ENCODE measurements around the gene RAB2B. TPM values are rescaled to one million over a fixed set of nuclear protein-coding genes. Genes with fewer than 3 reads are reported as not detected.

RAB2B gene
- total RNA-seq, 6 donors from 2014 or later, result 13.1 to 40.2 (median 33.0) TPM

- Histone ChIP-seq H3K9me3 (no peaks in the 10 kb centered on the region), H3K27ac (no peak overlapping the region), H3K36me3 (peaks cover 29 to 55% (median 47%) of the 10 kb centered on the region in 4 donors), H3K4me1 (peaks cover 9 to 14% (median 13%) of the 10 kb centered on the region in 4 donors), H3K27me3 (no peaks in the 10 kb centered on the region), H3K4me3 (no peak overlapping the region)
- no peak for ATAC-seq (ENCODE audit: low FRiP score in 2 of 2)
- no peak for TF ChIP-seq POLR2A (IDR thresholded peaks at IDR 0.05)
- no peak for TF ChIP-seq EP300 (IDR thresholded peaks at IDR 0.05)
- TF ChIP-seq, protein P1, sequence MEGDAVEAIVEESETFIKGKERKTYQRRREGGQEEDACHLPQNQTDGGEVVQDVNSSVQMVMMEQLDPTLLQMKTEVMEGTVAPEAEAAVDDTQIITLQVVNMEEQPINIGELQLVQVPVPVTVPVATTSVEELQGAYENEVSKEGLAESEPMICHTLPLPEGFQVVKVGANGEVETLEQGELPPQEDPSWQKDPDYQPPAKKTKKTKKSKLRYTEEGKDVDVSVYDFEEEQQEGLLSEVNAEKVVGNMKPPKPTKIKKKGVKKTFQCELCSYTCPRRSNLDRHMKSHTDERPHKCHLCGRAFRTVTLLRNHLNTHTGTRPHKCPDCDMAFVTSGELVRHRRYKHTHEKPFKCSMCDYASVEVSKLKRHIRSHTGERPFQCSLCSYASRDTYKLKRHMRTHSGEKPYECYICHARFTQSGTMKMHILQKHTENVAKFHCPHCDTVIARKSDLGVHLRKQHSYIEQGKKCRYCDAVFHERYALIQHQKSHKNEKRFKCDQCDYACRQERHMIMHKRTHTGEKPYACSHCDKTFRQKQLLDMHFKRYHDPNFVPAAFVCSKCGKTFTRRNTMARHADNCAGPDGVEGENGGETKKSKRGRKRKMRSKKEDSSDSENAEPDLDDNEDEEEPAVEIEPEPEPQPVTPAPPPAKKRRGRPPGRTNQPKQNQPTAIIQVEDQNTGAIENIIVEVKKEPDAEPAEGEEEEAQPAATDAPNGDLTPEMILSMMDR (IDR thresholded peaks at IDR 0.05), result no peak
- no peak for TF ChIP-seq POLR2AphosphoS5 (IDR thresholded peaks at IDR 0.05)
- 100% methylated on average over 1 of the region's 2 CpGs; no CpG with 5 or more reads in 1 of the 2 donors for WGBS, 2 donors
- DNase-seq, result no peak
These were observed 45.6 kb downstream of the RAB2B start for GRCh38 chr14:21431126-21431525.

GRCh38 chr14:21428930-21429329 lies 47.8 kb downstream of the RAB2B start:
- WGBS, 2 donors, result 87 to 100% methylated on average over 4 of the region's 4 CpGs
- Histone ChIP-seq H3K27ac (no peak overlapping the region), H3K9me3 (no peaks in the 10 kb centered on the region), H3K4me1 (no peaks in the 10 kb centered on the region), H3K27me3 (no peaks in the 10 kb centered on the region), H3K4me3 (no peak overlapping the region), H3K36me3 (peaks cover 39 to 77% (median 68%) of the 10 kb centered on the region in 4 donors)
- TF ChIP-seq, protein P1 (IDR thresholded peaks at IDR 0.05), result no peak
- TF ChIP-seq POLR2A (IDR thresholded peaks at IDR 0.05) (no peak), POLR2AphosphoS5 (IDR thresholded peaks at IDR 0.05) (no peak), EP300 (IDR thresholded peaks at IDR 0.05) (no peak)
- ATAC-seq (ENCODE audit: low FRiP score in 2 of 2) (no peak), DNase-seq (no peak)

GRCh38 chr14:21426692-21427091 lies 50.1 kb downstream of the RAB2B start:
- no peak for TF ChIP-seq EP300 (IDR thresholded peaks at IDR 0.05)
- TF ChIP-seq POLR2AphosphoS5 (IDR thresholded peaks at IDR 0.05), result no peak
- TF ChIP-seq, protein P1 (IDR thresholded peaks at IDR 0.05), result no peak
- no peak for TF ChIP-seq POLR2A (IDR thresholded peaks at IDR 0.05)
- Histone ChIP-seq H3K27me3 (no peaks in the 10 kb centered on the region), H3K4me1 (no peaks in the 10 kb centered on the region), H3K4me3 (no peak overlapping the region), H3K9me3 (no peaks in the 10 kb centered on the region), H3K36me3 (peaks cover 50 to 100% (median 89%) of the 10 kb centered on the region in 4 donors), H3K27ac (no peak overlapping the region)
- no peak for ATAC-seq (ENCODE audit: low FRiP score in 2 of 2)
- WGBS, 2 donors, result 91 to 93% methylated on average over 1 of the region's 1 CpG
- DNase-seq, result no peak

- DNase-seq, result no peak
- 77 to 91% methylated on average over 2 to 5 of the region's 5 CpGs for WGBS, 2 donors
- TF ChIP-seq POLR2A (IDR thresholded peaks at IDR 0.05), result no peak
- TF ChIP-seq EP300 (IDR thresholded peaks at IDR 0.05), result no peak
- TF ChIP-seq, protein P1 (IDR thresholded peaks at IDR 0.05), result no peak
- TF ChIP-seq POLR2AphosphoS5 (IDR thresholded peaks at IDR 0.05), result no peak
- no peaks in the 10 kb centered on the region for H3K9me3 ChIP-seq
- peak in 1 of 2 donors; percentile 65 for ATAC-seq (ENCODE audit: low FRiP score in 2 of 2)
- no peaks in the 10 kb centered on the region for H3K4me1 ChIP-seq
- H3K27me3 ChIP-seq, result no peaks in the 10 kb centered on the region
- no peak overlapping the region for H3K27ac ChIP-seq
- peaks cover 38 to 97% (median 79%) of the 10 kb centered on the region in 4 donors for H3K36me3 ChIP-seq
- H3K4me3 ChIP-seq, result no peak overlapping the region
These were observed 57.2 kb downstream of the RAB2B start for GRCh38 chr14:21419528-21419927.

GRCh38 chr14:21415329-21415728 lies 61.4 kb downstream of the RAB2B start:
- H3K27me3 ChIP-seq, result no peaks in the 10 kb centered on the region
- DNase-seq, result no peak
- no peaks in the 10 kb centered on the region for H3K9me3 ChIP-seq
- H3K4me3 ChIP-seq, result no peak overlapping the region
- WGBS, 2 donors, result 96% methylated on average over 4 of the region's 4 CpGs
- ATAC-seq (ENCODE audit: low FRiP score in 2 of 2), result no peak
- H3K4me1 ChIP-seq, result no peaks in the 10 kb centered on the region
- TF ChIP-seq POLR2AphosphoS5 (IDR thresholded peaks at IDR 0.05), result no peak
- TF ChIP-seq EP300 (IDR thresholded peaks at IDR 0.05), result no peak
- H3K36me3 ChIP-seq, result peaks cover 43 to 97% (median 78%) of the 10 kb centered on the region in 4 donors
- no peak overlapping the region for H3K27ac ChIP-seq

Measured in upper lobe of left lung (tissue), 6 donors.